HEK293 (cell line): ENCODE data around the gene ZNF121.

Source experiments
- BCL11A ChIP-seq: fragments of 450-650 bp; formaldehyde crosslinking; IDR thresholded peaks from 2 replicates; pipeline ENCODE4 v1.5.1; 2016; ENCODE audit warnings: low read depth, missing biosample characterization, missing genetic modification characterization
- EGR2 ChIP-seq: fragments of 450-650 bp; formaldehyde crosslinking; IDR thresholded peaks from 2 replicates; pipeline ENCODE4 v1.5.1; 2016; ENCODE audit warnings: low read depth, missing biosample characterization, missing genetic modification characterization
- GLIS1 ChIP-seq: fragments of 450-650 bp; formaldehyde crosslinking; IDR thresholded peaks from 2 replicates; pipeline ENCODE4 v1.5.1; 2016; ENCODE audit warnings: missing biosample characterization, missing genetic modification characterization
- KLF8 ChIP-seq: fragments of 450-650 bp; formaldehyde crosslinking; IDR thresholded peaks from 2 replicates; pipeline ENCODE4 v1.5.1; 2016; ENCODE audit warnings: missing biosample characterization, missing genetic modification characterization
- SCRT1 ChIP-seq: fragments of 450-650 bp; formaldehyde crosslinking; IDR thresholded peaks from 2 replicates; pipeline ENCODE4 v1.5.1; 2016; ENCODE audit warnings: missing biosample characterization, missing genetic modification characterization, borderline replicate concordance
- ZFHX2 ChIP-seq: fragments of 450-650 bp; formaldehyde crosslinking; conservative IDR thresholded peaks from 2 replicates; pipeline ENCODE4 v1.5.1; 2016; ENCODE audit warnings: missing biosample characterization, missing genetic modification characterization
- ZNF335 ChIP-seq: fragments of 450-650 bp; formaldehyde crosslinking; conservative IDR thresholded peaks from 2 replicates; pipeline ENCODE4 v1.5.1; 2016; ENCODE audit warnings: missing biosample characterization, missing genetic modification characterization
- ZNF341 ChIP-seq: fragments of 450-650 bp; formaldehyde crosslinking; IDR thresholded peaks from 2 replicates; pipeline ENCODE4; 2016; ENCODE audit warnings: low read depth, missing biosample characterization, missing genetic modification characterization
- ZNF558 ChIP-seq: fragments of 450-650 bp; formaldehyde crosslinking; IDR thresholded peaks from 2 replicates; pipeline ENCODE4 v1.5.1; 2016; ENCODE audit warnings: missing biosample characterization, missing genetic modification characterization
- ZNF660 ChIP-seq: fragments of 450-650 bp; IDR thresholded peaks from 2 replicates; pipeline ENCODE4 v1.5.1; 2018; ENCODE audit warnings: missing biosample characterization, mild to moderate bottlenecking, missing genetic modification characterization
- ZNF747 ChIP-seq: fragments of 450-650 bp; formaldehyde crosslinking; IDR thresholded peaks from 2 replicates; pipeline ENCODE4 v1.5.1; 2016; ENCODE audit warnings: missing biosample characterization, missing genetic modification characterization
- ZNF777 ChIP-seq: fragments of 450-650 bp; formaldehyde crosslinking; IDR thresholded peaks from 2 replicates; pipeline ENCODE4 v1.5.1; 2017; ENCODE audit warnings: missing biosample characterization, missing genetic modification characterization, borderline replicate concordance
- ZNF837 ChIP-seq: fragments of 450-650 bp; formaldehyde crosslinking; IDR thresholded peaks from 2 replicates; pipeline ENCODE4 v1.5.1; 2016; ENCODE audit warnings: missing biosample characterization, missing genetic modification characterization
- TF ChIP-seq, protein P1 (sequence below): fragments of 450-650 bp; formaldehyde crosslinking; IDR thresholded peaks from 2 replicates; pipeline ENCODE4 v1.5.1; 2016; ENCODE audit warnings: missing biosample characterization, missing genetic modification characterization
- TF ChIP-seq, protein P2 (sequence below): IDR thresholded peaks from 2 replicates; pipeline ENCODE4 v1.6.1; 2011; ENCODE audit warnings: mild to moderate bottlenecking, low read depth, low read length, borderline replicate concordance
- TF ChIP-seq, protein P3 (sequence below): fragments of 450-650 bp; formaldehyde crosslinking; IDR thresholded peaks from 2 replicates; pipeline ENCODE4 v1.5.1; 2016; ENCODE audit warnings: missing biosample characterization, missing genetic modification characterization
- TF ChIP-seq, protein P4 (sequence below): fragments of 450-650 bp; formaldehyde crosslinking; IDR thresholded peaks from 2 replicates; pipeline ENCODE4 v1.5.1; 2016; ENCODE audit warnings: missing biosample characterization, missing genetic modification characterization
- TF ChIP-seq, protein P5 (sequence below): fragments of 450-650 bp; formaldehyde crosslinking; IDR thresholded peaks from 2 replicates; pipeline ENCODE4 v1.5.0; 2017; ENCODE audit warnings: missing biosample characterization, missing genetic modification characterization, borderline replicate concordance
- TF ChIP-seq, protein P6 (sequence below): fragments of 450-650 bp; formaldehyde crosslinking; IDR thresholded peaks from 2 replicates; pipeline ENCODE4 v1.5.1; 2016; ENCODE audit warnings: missing biosample characterization, missing genetic modification characterization
- TF ChIP-seq, protein P7 (sequence below): fragments of 450-650 bp; formaldehyde crosslinking; conservative IDR thresholded peaks from 2 replicates; pipeline ENCODE4 v1.5.1; 2016; ENCODE audit warnings: low read depth, missing biosample characterization, missing genetic modification characterization

ZNF121 gene

DNA sequence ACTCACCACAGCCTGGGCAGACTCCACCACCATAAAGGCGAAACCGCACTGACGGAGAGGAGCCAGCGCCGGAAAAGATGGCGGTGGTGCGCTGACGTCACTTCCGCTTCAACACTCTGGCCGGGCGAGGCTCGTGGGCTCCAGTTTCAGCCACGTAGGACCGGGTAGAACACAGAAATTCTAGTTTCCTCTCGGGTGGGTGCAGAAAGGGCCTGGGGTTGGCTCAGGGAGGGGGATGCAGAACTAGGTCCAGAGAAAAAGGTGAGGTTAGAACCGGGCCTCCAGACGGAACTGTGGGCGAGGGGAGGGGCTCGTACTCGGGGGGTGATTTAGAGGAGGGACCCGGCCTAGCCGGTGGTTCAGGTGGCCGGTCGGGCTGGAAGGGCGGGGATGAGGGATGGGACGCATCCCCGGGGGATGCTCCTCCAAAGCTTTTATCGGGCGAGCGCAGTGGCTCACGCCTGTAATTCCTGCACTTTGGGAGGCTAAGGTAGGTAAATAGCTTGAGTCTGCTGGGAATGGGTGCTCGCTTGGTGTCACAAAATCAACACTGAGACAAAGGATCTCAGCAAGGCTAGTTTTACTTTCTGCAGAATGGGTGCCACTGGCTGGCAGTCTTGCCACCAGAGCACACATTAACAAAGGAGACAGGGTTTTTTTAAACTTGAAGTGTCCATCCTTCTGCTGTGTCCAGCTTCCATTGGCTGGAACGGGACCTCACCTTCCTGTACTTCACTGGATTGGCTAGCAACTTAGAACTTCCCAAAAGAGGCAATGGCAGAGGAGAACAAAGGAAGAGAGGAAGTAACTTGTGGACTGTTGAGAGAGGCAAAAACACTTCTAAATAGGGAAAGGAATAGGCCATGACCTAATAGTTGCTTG is 37.1 kb upstream of the ZNF121 start, which contains the start of gene ZNF561 (continued):
- TF ChIP-seq, protein P1, sequence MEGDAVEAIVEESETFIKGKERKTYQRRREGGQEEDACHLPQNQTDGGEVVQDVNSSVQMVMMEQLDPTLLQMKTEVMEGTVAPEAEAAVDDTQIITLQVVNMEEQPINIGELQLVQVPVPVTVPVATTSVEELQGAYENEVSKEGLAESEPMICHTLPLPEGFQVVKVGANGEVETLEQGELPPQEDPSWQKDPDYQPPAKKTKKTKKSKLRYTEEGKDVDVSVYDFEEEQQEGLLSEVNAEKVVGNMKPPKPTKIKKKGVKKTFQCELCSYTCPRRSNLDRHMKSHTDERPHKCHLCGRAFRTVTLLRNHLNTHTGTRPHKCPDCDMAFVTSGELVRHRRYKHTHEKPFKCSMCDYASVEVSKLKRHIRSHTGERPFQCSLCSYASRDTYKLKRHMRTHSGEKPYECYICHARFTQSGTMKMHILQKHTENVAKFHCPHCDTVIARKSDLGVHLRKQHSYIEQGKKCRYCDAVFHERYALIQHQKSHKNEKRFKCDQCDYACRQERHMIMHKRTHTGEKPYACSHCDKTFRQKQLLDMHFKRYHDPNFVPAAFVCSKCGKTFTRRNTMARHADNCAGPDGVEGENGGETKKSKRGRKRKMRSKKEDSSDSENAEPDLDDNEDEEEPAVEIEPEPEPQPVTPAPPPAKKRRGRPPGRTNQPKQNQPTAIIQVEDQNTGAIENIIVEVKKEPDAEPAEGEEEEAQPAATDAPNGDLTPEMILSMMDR (tag by site-specific recombination): no peak
- TF ChIP-seq, protein P2, sequence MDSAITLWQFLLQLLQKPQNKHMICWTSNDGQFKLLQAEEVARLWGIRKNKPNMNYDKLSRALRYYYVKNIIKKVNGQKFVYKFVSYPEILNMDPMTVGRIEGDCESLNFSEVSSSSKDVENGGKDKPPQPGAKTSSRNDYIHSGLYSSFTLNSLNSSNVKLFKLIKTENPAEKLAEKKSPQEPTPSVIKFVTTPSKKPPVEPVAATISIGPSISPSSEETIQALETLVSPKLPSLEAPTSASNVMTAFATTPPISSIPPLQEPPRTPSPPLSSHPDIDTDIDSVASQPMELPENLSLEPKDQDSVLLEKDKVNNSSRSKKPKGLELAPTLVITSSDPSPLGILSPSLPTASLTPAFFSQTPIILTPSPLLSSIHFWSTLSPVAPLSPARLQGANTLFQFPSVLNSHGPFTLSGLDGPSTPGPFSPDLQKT: peak; percentile 47; the same call in 1 of the 2 replicates
- 0 out of 2 replicates have a peak, but pooled peaks have one; percentile 49 for TF ChIP-seq SCRT1 (tag by site-specific recombination)
- TF ChIP-seq, protein P3, sequence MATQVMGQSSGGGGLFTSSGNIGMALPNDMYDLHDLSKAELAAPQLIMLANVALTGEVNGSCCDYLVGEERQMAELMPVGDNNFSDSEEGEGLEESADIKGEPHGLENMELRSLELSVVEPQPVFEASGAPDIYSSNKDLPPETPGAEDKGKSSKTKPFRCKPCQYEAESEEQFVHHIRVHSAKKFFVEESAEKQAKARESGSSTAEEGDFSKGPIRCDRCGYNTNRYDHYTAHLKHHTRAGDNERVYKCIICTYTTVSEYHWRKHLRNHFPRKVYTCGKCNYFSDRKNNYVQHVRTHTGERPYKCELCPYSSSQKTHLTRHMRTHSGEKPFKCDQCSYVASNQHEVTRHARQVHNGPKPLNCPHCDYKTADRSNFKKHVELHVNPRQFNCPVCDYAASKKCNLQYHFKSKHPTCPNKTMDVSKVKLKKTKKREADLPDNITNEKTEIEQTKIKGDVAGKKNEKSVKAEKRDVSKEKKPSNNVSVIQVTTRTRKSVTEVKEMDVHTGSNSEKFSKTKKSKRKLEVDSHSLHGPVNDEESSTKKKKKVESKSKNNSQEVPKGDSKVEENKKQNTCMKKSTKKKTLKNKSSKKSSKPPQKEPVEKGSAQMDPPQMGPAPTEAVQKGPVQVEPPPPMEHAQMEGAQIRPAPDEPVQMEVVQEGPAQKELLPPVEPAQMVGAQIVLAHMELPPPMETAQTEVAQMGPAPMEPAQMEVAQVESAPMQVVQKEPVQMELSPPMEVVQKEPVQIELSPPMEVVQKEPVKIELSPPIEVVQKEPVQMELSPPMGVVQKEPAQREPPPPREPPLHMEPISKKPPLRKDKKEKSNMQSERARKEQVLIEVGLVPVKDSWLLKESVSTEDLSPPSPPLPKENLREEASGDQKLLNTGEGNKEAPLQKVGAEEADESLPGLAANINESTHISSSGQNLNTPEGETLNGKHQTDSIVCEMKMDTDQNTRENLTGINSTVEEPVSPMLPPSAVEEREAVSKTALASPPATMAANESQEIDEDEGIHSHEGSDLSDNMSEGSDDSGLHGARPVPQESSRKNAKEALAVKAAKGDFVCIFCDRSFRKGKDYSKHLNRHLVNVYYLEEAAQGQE (tag by site-specific recombination): 0 out of 2 replicates have a peak, but pooled peaks have one; percentile 47
- peak; percentile 31; the same call in 1 of the 2 replicates for TF ChIP-seq ZNF341 (tag by site-specific recombination)
- TF ChIP-seq KLF8 (tag by site-specific recombination): peak; percentile 95
- TF ChIP-seq, protein P4, sequence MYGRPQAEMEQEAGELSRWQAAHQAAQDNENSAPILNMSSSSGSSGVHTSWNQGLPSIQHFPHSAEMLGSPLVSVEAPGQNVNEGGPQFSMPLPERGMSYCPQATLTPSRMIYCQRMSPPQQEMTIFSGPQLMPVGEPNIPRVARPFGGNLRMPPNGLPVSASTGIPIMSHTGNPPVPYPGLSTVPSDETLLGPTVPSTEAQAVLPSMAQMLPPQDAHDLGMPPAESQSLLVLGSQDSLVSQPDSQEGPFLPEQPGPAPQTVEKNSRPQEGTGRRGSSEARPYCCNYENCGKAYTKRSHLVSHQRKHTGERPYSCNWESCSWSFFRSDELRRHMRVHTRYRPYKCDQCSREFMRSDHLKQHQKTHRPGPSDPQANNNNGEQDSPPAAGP: peak; percentile 97
- peak; percentile 53; the same call in 1 of the 2 replicates for TF ChIP-seq ZNF777
- peak; percentile 74 for TF ChIP-seq ZNF335 (tag by site-specific recombination)
- no peak for TF ChIP-seq ZNF837 (tag by site-specific recombination)
- TF ChIP-seq ZNF558: peak; percentile 60; the same call in 1 of the 2 replicates
- TF ChIP-seq, protein P5, sequence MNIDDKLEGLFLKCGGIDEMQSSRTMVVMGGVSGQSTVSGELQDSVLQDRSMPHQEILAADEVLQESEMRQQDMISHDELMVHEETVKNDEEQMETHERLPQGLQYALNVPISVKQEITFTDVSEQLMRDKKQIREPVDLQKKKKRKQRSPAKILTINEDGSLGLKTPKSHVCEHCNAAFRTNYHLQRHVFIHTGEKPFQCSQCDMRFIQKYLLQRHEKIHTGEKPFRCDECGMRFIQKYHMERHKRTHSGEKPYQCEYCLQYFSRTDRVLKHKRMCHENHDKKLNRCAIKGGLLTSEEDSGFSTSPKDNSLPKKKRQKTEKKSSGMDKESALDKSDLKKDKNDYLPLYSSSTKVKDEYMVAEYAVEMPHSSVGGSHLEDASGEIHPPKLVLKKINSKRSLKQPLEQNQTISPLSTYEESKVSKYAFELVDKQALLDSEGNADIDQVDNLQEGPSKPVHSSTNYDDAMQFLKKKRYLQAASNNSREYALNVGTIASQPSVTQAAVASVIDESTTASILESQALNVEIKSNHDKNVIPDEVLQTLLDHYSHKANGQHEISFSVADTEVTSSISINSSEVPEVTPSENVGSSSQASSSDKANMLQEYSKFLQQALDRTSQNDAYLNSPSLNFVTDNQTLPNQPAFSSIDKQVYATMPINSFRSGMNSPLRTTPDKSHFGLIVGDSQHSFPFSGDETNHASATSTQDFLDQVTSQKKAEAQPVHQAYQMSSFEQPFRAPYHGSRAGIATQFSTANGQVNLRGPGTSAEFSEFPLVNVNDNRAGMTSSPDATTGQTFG (tag by site-specific recombination): peak; percentile 70; the same call in 1 of the 2 replicates
- no peak for TF ChIP-seq ZNF747 (tag by site-specific recombination)
- TF ChIP-seq, protein P6, sequence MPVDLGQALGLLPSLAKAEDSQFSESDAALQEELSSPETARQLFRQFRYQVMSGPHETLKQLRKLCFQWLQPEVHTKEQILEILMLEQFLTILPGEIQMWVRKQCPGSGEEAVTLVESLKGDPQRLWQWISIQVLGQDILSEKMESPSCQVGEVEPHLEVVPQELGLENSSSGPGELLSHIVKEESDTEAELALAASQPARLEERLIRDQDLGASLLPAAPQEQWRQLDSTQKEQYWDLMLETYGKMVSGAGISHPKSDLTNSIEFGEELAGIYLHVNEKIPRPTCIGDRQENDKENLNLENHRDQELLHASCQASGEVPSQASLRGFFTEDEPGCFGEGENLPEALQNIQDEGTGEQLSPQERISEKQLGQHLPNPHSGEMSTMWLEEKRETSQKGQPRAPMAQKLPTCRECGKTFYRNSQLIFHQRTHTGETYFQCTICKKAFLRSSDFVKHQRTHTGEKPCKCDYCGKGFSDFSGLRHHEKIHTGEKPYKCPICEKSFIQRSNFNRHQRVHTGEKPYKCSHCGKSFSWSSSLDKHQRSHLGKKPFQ: 0 out of 2 replicates have a peak, but pooled peaks have one; percentile 38
- no peak for TF ChIP-seq BCL11A
- TF ChIP-seq, protein P7, sequence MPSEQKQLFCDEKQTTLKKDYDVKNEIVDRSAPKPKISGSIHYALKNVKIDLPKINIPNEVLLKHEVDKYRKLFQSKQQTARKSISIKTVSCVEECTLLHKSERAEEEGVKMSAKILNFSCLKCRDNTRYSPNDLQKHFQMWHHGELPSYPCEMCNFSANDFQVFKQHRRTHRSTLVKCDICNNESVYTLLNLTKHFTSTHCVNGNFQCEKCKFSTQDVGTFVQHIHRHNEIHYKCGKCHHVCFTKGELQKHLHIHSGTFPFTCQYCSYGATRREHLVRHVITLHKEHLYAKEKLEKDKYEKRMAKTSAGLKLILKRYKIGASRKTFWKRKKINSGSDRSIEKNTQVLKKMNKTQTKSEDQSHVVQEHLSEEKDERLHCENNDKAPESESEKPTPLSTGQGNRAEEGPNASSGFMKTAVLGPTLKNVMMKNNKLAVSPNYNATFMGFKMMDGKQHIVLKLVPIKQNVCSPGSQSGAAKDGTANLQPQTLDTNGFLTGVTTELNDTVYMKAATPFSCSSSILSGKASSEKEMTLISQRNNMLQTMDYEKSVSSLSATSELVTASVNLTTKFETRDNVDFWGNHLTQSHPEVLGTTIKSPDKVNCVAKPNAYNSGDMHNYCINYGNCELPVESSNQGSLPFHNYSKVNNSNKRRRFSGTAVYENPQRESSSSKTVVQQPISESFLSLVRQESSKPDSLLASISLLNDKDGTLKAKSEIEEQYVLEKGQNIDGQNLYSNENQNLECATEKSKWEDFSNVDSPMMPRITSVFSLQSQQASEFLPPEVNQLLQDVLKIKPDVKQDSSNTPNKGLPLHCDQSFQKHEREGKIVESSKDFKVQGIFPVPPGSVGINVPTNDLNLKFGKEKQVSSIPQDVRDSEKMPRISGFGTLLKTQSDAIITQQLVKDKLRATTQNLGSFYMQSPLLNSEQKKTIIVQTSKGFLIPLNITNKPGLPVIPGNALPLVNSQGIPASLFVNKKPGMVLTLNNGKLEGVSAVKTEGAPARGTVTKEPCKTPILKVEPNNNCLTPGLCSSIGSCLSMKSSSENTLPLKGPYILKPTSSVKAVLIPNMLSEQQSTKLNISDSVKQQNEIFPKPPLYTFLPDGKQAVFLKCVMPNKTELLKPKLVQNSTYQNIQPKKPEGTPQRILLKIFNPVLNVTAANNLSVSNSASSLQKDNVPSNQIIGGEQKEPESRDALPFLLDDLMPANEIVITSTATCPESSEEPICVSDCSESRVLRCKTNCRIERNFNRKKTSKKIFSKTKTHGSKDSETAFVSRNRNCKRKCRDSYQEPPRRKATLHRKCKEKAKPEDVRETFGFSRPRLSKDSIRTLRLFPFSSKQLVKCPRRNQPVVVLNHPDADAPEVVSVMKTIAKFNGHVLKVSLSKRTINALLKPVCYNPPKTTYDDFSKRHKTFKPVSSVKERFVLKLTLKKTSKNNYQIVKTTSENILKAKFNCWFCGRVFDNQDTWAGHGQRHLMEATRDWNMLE (tag by site-specific recombination): peak; percentile 82
- peak; percentile 50; the same call in 1 of the 2 replicates for TF ChIP-seq ZFHX2 (tag by site-specific recombination)
- 0 out of 2 replicates have a peak, but pooled peaks have one; percentile 18 for TF ChIP-seq EGR2 (tag by site-specific recombination)
- no peak; the same call in none of the 2 replicates for TF ChIP-seq ZNF660
- peak; percentile 37; the same call in 1 of the 2 replicates for TF ChIP-seq GLIS1
